ENCODE data around the gene TRAFD1. TPM values are rescaled to one million over a fixed set of nuclear protein-coding genes. Genes with fewer than 3 reads are reported as not detected.
A peak's percentile ranks its signal among the peaks of the same experiment; 100 is the strongest.

TRAFD1 gene, protein sequence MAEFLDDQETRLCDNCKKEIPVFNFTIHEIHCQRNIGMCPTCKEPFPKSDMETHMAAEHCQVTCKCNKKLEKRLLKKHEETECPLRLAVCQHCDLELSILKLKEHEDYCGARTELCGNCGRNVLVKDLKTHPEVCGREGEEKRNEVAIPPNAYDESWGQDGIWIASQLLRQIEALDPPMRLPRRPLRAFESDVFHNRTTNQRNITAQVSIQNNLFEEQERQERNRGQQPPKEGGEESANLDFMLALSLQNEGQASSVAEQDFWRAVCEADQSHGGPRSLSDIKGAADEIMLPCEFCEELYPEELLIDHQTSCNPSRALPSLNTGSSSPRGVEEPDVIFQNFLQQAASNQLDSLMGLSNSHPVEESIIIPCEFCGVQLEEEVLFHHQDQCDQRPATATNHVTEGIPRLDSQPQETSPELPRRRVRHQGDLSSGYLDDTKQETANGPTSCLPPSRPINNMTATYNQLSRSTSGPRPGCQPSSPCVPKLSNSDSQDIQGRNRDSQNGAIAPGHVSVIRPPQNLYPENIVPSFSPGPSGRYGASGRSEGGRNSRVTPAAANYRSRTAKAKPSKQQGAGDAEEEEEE
- 10 to 100 TPM; 16.5 to 34.5 (median 17.9) TPM for polyA plus RNA-seq
- long read RNA-seq, donor 1, transcript TRAFD1-202 (12 exons, 2,697 nt) = major isoform, 9 of 33 reads
- long read RNA-seq, donor 1, partial matches to known transcripts = 21 of 33 reads
- long read RNA-seq, donor 1, other reads (novel, unspliced or antisense) = 0 of 33 reads
- long read RNA-seq, donor 2, partial matches to known transcripts = 0 of 2 reads
- long read RNA-seq, donor 2, other reads (novel, unspliced or antisense) = 0 of 2 reads
- long read RNA-seq, donor 3, partial matches to known transcripts = 14 of 17 reads
- long read RNA-seq, donor 3, other reads (novel, unspliced or antisense) = 0 of 17 reads
- long read RNA-seq, donor 4 = 0 reads
- long read RNA-seq, donor 5, partial matches to known transcripts = 5 of 5 reads
- long read RNA-seq, donor 5, other reads (novel, unspliced or antisense) = 0 of 5 reads
- long read RNA-seq, donor 6, partial matches to known transcripts = 9 of 11 reads
- long read RNA-seq, donor 6, other reads (novel, unspliced or antisense) = 0 of 11 reads
- long read RNA-seq, donor 7 = 0 reads
- long read RNA-seq, donor 8, partial matches to known transcripts = 0 of 1 reads
- long read RNA-seq, donor 8, other reads (novel, unspliced or antisense) = 0 of 1 reads
- long read RNA-seq, donor 9 = 0 reads
- long read RNA-seq, donor 10, transcript TRAFD1-202 (12 exons, 2,697 nt) = major isoform, 9 of 22 reads
- long read RNA-seq, donor 10, partial matches to known transcripts = 8 of 22 reads
- long read RNA-seq, donor 10, other reads (novel, unspliced or antisense) = 0 of 22 reads

DNA sequence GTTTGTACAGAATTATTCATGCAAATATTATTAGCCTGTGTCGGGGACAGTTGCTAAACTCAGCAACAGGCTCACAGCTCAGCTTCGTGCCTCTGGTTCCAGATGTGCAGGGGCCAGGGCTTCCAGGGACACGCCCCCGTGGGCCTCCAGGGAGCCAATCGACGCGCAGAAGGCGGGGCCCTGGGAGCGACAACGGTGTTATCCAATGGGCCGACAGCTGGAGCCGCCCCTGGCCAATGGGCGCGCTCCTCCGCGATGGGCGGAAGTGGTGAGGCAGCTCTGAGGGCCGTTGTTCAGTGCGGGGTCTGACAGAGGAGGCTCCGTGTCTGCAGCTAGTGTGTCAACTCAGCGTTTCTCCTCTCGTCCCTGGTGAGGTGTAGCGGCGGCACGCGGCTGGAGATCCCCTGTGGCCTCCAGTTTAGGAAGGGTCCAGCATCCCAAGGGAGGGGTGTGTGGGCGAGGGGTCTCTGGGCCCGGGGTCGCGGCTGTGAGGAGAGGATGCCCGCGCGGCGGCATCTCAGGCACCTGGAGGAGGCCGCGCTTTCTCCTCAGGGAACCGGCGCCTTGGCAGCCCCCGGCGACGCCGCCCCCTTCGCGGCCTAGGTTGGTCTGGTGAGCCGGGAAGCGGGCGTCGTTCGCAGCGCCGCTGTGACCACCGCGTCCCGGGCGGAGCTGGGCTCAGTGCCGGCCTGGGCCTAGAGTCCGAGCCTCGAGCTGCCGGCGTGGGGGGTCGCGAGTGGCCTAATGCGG lies at the start of gene TRAFD1:
Gene TRAFD1 (plus strand): TSS at position 311 of the 750 bp plus-strand sequence. CDS start 4,963 bp downstream, outside the sequence.
- DNase-seq (peak; percentile 98), FAIRE-seq (no peak)
- Histone ChIP-seq H3K36me3 (ENCODE audit: control insufficient read depth in 3 of 3, insufficient read depth in 2 of 3, low read depth in 1 of 3, low read length in 3 of 3) (peaks cover 0 to 2% (median 0%) of the 10 kb centered on the region in 3 donors), H3K4me1 (ENCODE audit: control insufficient read depth in 3 of 3, insufficient read depth in 2 of 3, low read depth in 1 of 3, low read length in 2 of 3) (peaks cover 1 to 11% (median 7%) of the 10 kb centered on the region in 3 donors), H3K9me3 (ENCODE audit: control insufficient read depth in 2 of 2, insufficient read depth in 1 of 2, low read depth in 1 of 2, low read length in 1 of 2) (no peaks in the 10 kb centered on the region), H3K27ac (ENCODE audit: low read depth in 1 of 3, low read length in 2 of 3) (peak within 1 kb of the TSS; percentile 92 to 98 (median 95)), H3K4me3 (ENCODE audit: low read depth in 1 of 3, low read length in 3 of 3) (peak within 1 kb of the TSS; percentile 96 to 99 (median 97)), H3K27me3 (ENCODE audit: control insufficient read depth in 3 of 3, insufficient read depth in 3 of 3, low read length in 3 of 3) (no peaks in the 10 kb centered on the region)
- 0% methylated on average over 51 to 63 of the region's 63 CpGs for WGBS, 3 donors

DNA sequence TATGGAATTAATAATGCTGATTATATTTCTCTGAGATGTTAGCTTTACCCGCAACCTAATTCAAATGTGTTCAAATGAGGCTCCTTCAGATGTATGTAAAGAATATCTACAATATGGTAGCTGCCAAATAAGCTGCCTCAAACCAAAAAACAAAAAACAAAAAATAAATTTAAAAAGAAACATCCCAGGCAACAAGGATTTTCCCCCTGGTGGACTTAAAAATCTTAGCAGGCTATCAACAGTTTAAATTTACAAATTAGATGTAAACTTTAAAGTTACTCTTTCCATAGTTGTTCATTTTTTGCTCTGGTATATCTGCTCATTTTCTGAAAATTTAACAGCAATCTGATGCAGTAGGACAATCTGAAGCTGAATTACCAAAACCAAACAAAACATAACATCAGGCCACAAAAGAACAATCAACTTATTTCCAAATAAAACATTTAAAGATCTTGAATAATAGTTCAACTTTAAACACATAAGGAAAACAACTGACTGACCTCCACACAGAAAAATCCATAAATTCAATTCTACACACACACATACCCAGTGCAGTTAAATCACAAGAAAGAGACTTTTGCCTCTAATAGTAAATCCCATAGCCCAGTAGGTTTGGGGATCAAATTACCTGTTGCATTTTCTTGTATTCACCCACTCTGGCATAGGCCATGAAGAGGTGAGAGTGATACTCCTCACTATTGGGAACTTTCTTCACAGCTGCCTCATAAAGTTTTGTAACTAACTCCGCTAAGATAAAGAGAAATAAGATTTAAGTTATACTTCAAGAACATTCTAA lies 38.1 kb upstream of the TRAFD1 start:
- H3K27ac ChIP-seq (ENCODE audit: low read depth in 1 of 3, low read length in 2 of 3) = no peak overlapping the region
- 95 to 100% (median 98%) methylated on average over 2 of the region's 2 CpGs for WGBS, 3 donors
- FAIRE-seq (no peak), DNase-seq (no peak)
- H3K36me3 ChIP-seq (ENCODE audit: control insufficient read depth in 3 of 3, insufficient read depth in 2 of 3, low read depth in 1 of 3, low read length in 3 of 3) = peaks cover 5 to 46% (median 17%) of the 10 kb centered on the region in 3 donors
- H3K9me3 ChIP-seq (ENCODE audit: control insufficient read depth in 2 of 2, insufficient read depth in 1 of 2, low read depth in 1 of 2, low read length in 1 of 2) = no peaks in the 10 kb centered on the region
- peaks cover 0 to 2% (median 0%) of the 10 kb centered on the region in 3 donors for H3K4me1 ChIP-seq (ENCODE audit: control insufficient read depth in 3 of 3, insufficient read depth in 2 of 3, low read depth in 1 of 3, low read length in 2 of 3)
- no peak overlapping the region for H3K4me3 ChIP-seq (ENCODE audit: low read depth in 1 of 3, low read length in 3 of 3)
- H3K27me3 ChIP-seq (ENCODE audit: control insufficient read depth in 3 of 3, insufficient read depth in 3 of 3, low read length in 3 of 3) = no peaks in the 10 kb centered on the region

DNA sequence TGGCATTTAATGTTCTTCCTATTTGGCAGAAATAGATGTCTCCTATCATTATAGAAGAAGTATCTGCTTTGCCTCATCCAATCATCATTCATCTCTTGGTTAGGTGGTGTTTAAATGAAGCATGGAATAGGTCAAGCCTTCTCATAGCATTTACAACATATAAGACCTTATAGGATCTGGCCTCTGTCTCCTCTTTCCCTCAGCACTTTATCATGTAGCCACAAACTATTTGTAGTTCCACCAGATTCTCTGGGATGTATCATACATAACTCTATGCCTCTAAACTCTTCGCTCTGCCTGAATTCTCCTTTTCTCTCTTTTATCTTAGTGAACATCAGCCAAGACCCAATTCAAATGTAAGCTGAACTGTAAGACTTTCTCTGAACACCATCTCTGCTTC lies 37.5 kb upstream of the TRAFD1 start:
- H3K27me3 ChIP-seq (ENCODE audit: control insufficient read depth in 3 of 3, insufficient read depth in 3 of 3, low read length in 3 of 3) = no peaks in the 10 kb centered on the region
- WGBS, 3 donors = 95 to 100% (median 97%) methylated on average over 1 of the region's 1 CpG
- FAIRE-seq = no peak

DNA sequence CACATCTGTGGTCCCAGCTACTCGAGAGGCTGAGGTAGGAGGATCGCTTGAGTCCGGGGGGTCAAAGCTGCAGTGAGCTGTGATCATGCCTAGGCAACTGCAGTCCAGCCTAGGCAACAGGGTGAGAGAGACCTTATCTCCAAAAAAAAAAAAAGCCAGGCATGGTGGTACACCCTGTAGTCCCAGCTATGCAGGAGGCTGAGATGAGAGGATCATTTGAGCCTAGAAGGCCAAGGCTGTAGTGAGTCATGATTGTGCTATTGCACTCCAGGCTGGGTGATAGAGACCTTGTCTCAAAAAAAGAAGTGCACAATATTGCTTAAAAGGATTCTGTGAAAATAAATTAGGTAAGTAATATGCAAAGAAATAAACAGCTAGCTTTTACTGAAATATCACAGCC lies 33.8 kb upstream of the TRAFD1 start:
- Histone ChIP-seq H3K27me3 (ENCODE audit: control insufficient read depth in 3 of 3, insufficient read depth in 3 of 3, low read length in 3 of 3) (no peaks in the 10 kb centered on the region), H3K4me3 (ENCODE audit: low read depth in 1 of 3, low read length in 3 of 3) (no peak overlapping the region), H3K9me3 (ENCODE audit: control insufficient read depth in 2 of 2, insufficient read depth in 1 of 2, low read depth in 1 of 2, low read length in 1 of 2) (no peaks in the 10 kb centered on the region), H3K4me1 (ENCODE audit: control insufficient read depth in 3 of 3, insufficient read depth in 2 of 3, low read depth in 1 of 3, low read length in 2 of 3) (no peaks in the 10 kb centered on the region), H3K27ac (ENCODE audit: low read depth in 1 of 3, low read length in 2 of 3) (no peak overlapping the region), H3K36me3 (ENCODE audit: control insufficient read depth in 3 of 3, insufficient read depth in 2 of 3, low read depth in 1 of 3, low read length in 3 of 3) (peaks cover 5 to 45% (median 18%) of the 10 kb centered on the region in 3 donors)
- DNase-seq = no peak
- FAIRE-seq = no peak
- 90 to 96% (median 96%) methylated on average over 3 of the region's 3 CpGs for WGBS, 3 donors

More for the DNA sequence above, 37.5 kb upstream of the TRAFD1 start:
- Histone ChIP-seq H3K9me3 (ENCODE audit: control insufficient read depth in 2 of 2, insufficient read depth in 1 of 2, low read depth in 1 of 2, low read length in 1 of 2) (no peaks in the 10 kb centered on the region), H3K4me3 (ENCODE audit: low read depth in 1 of 3, low read length in 3 of 3) (no peak overlapping the region), H3K36me3 (ENCODE audit: control insufficient read depth in 3 of 3, insufficient read depth in 2 of 3, low read depth in 1 of 3, low read length in 3 of 3) (peaks cover 5 to 50% (median 17%) of the 10 kb centered on the region in 3 donors), H3K27ac (ENCODE audit: low read depth in 1 of 3, low read length in 2 of 3) (no peak overlapping the region), H3K4me1 (ENCODE audit: control insufficient read depth in 3 of 3, insufficient read depth in 2 of 3, low read depth in 1 of 3, low read length in 2 of 3) (peaks cover 0 to 2% (median 0%) of the 10 kb centered on the region in 3 donors)
- DNase-seq = no peak

DNA sequence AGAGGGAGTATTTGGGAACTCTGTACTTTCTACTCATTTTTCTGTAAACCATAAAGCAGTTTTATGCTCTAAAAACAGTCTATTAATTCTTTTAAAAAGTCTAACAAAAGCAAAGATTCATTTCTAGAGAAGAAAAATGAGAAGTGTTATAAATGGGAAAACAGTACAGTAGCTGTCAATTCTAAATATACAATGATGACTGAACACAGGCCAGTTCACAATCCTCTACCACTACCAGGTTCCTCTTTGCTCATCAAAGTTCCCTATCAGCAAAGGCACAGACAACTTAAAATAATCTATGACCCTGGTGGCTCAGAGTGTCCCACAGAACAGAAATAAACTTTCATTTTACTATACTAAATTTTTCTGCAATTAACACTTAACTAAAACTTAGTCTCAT lies 29.3 kb upstream of the TRAFD1 start:
- H3K27ac ChIP-seq (ENCODE audit: low read depth in 1 of 3, low read length in 2 of 3) = peak overlapping the region in 1 of 3 donors; percentile 21
- no peak overlapping the region for H3K4me3 ChIP-seq (ENCODE audit: low read depth in 1 of 3, low read length in 3 of 3)
- FAIRE-seq (no peak), DNase-seq (no peak)
- no peaks in the 10 kb centered on the region for H3K9me3 ChIP-seq (ENCODE audit: control insufficient read depth in 2 of 2, insufficient read depth in 1 of 2, low read depth in 1 of 2, low read length in 1 of 2)
- H3K4me1 ChIP-seq (ENCODE audit: control insufficient read depth in 3 of 3, insufficient read depth in 2 of 3, low read depth in 1 of 3, low read length in 2 of 3) = no peaks in the 10 kb centered on the region
- H3K27me3 ChIP-seq (ENCODE audit: control insufficient read depth in 3 of 3, insufficient read depth in 3 of 3, low read length in 3 of 3) = no peaks in the 10 kb centered on the region
- H3K36me3 ChIP-seq (ENCODE audit: control insufficient read depth in 3 of 3, insufficient read depth in 2 of 3, low read depth in 1 of 3, low read length in 3 of 3) = peaks cover 0 to 52% (median 11%) of the 10 kb centered on the region in 3 donors

DNA sequence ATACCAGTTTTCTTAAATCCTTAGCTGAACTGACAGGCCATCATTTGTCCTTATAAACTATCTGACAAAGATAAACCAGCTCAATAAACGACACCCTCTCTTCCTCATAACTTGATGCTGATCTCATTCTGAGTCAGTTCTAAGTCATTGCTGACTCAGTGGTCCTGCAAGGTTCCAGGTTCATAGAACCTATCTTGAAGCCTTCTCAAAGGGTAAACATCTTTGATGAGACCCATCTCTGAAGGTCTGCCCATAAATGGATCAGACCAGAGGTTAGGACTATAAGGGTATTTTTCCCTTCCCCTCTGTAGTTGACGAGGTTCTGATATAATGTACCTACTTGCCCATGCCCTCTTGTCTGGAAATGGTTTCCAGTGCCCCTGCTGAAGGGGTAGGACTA lies 28.7 kb upstream of the TRAFD1 start:
- H3K36me3 ChIP-seq (ENCODE audit: control insufficient read depth in 3 of 3, insufficient read depth in 2 of 3, low read depth in 1 of 3, low read length in 3 of 3) = peaks cover 0 to 49% (median 8%) of the 10 kb centered on the region in 3 donors
- no peak overlapping the region for H3K4me3 ChIP-seq (ENCODE audit: low read depth in 1 of 3, low read length in 3 of 3)
- FAIRE-seq = no peak
- H3K4me1 ChIP-seq (ENCODE audit: control insufficient read depth in 3 of 3, insufficient read depth in 2 of 3, low read depth in 1 of 3, low read length in 2 of 3) = no peaks in the 10 kb centered on the region
- WGBS, 3 donors = 44 to 47% (median 45%) methylated on average over 2 of the region's 2 CpGs
- no peaks in the 10 kb centered on the region for H3K9me3 ChIP-seq (ENCODE audit: control insufficient read depth in 2 of 2, insufficient read depth in 1 of 2, low read depth in 1 of 2, low read length in 1 of 2)
- no peaks in the 10 kb centered on the region for H3K27me3 ChIP-seq (ENCODE audit: control insufficient read depth in 3 of 3, insufficient read depth in 3 of 3, low read length in 3 of 3)
- DNase-seq = peak in 1 of 2 donors; percentile 54
- peak overlapping the region in 1 of 3 donors; percentile 50 for H3K27ac ChIP-seq (ENCODE audit: low read depth in 1 of 3, low read length in 2 of 3)

DNA sequence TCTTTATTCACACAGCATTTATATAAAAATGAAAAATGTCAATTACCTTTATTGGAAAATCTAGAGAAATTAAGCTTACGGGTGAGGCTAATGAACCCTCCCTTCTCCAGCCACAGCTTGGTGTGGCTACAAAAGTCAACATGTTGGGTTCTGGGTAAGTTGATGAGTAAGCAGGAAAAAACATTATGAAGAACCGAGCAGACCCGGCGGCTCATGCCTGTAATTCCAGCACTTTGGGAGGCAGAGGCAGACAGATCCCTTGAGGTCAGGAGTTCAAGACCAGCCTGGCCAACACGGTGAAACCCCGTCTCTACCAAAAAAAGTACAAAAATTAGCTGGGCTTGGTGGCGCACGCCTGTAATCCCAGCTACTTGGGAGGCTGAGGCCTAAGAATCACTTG lies 27.7 kb upstream of the TRAFD1 start:
- H3K4me3 ChIP-seq (ENCODE audit: low read depth in 1 of 3, low read length in 3 of 3) = no peak overlapping the region
- H3K4me1 ChIP-seq (ENCODE audit: control insufficient read depth in 3 of 3, insufficient read depth in 2 of 3, low read depth in 1 of 3, low read length in 2 of 3) = no peaks in the 10 kb centered on the region
- no peaks in the 10 kb centered on the region for H3K27me3 ChIP-seq (ENCODE audit: control insufficient read depth in 3 of 3, insufficient read depth in 3 of 3, low read length in 3 of 3)
- DNase-seq (no peak), FAIRE-seq (no peak)
- H3K36me3 ChIP-seq (ENCODE audit: control insufficient read depth in 3 of 3, insufficient read depth in 2 of 3, low read depth in 1 of 3, low read length in 3 of 3) = peaks cover 0 to 47% (median 5%) of the 10 kb centered on the region in 3 donors
- 87 to 96% (median 91%) methylated on average over 8 of the region's 8 CpGs for WGBS, 3 donors
- no peaks in the 10 kb centered on the region for H3K9me3 ChIP-seq (ENCODE audit: control insufficient read depth in 2 of 2, insufficient read depth in 1 of 2, low read depth in 1 of 2, low read length in 1 of 2)
- H3K27ac ChIP-seq (ENCODE audit: low read depth in 1 of 3, low read length in 2 of 3) = no peak overlapping the region

Data from small intestine (tissue), 16 donors.